Cerebellar cortex (tissue), 1 donor: Measurements from ENCODE around the gene PCDH8.
"Not testable (repeated sequence)": the region's sequence is repeated elsewhere in the genome, so short reads cannot be mapped to it uniquely, and the experiment has no call there.

Source experiments
- DNase-seq: peaks from one replicate; pipeline ENCODE4 v3.0.0-alpha.2; 2015; ENCODE audit warnings: low spot score

The PCDH8 gene

DNA sequence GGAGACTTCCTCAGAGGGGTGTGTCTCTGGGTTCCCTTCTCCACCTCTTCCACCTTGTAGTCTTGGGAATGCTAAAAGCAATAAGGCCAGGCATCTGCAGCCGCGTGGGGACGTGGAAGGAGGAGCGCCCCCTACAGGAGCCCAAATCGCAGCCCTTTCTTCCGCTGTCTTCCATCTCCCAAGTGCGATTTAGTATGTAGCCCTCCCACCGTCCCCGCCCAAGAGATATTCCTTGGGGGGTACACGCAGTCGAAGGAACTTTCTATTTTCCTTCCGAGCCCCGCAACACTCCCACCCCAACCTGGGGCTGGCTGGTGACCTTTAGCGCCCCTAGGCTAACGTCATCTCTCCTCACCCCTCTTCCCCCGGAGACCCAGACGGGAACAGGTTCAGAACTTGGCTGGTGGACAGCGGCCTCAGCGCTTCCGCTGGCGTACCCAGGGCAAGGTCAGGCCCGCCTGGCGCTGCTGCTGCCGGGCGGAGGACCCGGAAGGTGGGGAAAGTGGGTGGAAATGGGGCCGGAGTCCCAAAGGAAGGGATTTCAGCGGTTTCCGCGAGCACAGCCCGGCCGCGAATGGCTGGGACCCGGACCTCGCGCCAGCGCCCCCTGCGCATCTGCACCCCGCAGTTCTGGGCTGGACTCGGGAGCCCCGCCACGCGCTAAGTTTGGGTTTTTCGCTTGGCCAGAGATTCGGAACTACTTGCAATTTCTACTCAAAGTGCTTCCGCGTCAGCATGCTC is 2.1 kb upstream of the PCDH8 start:
- DNase-seq: peak; percentile 28

DNA sequence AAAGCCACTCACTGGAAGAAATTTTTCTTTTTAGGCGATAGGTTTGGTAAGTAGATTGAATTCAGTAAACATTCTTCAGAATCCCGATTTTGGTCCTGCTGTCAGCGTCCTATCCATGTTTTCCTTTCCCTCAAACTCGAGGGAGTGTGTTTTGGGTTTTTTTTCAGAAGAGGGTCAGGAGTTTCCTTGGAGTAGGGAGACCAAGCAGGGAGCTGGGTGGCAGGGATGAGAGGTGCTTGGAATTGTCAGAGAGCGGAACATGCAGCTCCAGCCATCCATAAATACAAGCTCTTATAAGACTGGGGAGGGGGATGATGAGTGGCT is 1.6 kb upstream of the PCDH8 start:
- peak; percentile 13 for DNase-seq

GRCh38 chr13:52849291-52850071 is 1.0 kb upstream of the PCDH8 start:
- peak; percentile 63 for DNase-seq

DNA sequence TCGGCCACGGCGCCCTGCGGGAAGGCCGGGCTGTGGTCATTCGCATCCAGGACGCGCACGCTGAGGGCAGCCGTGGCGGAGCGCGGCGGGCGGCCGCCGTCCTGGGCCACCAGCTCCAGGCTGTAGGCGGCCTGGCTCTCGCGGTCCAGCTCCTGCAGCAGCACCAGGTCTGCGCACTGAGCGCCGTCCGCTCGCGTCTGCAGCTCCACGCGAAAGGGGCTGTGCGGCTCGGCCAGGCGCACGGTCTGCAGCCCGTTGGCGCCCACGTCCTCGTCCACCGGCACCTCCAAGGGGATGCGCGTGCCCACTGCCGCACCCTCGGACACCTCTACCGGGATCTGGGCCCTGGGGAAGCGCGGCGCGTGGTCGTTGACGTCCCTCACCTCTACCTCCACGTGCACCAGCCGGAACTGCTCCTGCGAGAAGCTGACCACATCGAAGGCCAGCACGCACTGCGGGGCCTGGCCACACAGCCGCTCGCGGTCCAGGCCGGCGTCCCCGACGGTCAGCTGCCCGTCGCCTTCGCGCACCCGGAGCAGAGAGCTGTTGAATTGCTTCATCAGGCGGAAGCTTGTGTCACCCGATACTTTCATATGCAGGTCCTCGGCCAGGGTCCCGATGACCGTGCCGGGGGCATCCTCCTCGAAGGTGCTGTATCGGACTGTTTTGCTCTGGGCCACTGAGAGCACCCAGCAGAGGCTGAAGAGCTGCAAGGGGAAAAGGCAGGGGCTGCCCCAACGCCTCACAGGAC is 583 bp downstream of the PCDH8 start:
- DNase-seq: no peak

DNA sequence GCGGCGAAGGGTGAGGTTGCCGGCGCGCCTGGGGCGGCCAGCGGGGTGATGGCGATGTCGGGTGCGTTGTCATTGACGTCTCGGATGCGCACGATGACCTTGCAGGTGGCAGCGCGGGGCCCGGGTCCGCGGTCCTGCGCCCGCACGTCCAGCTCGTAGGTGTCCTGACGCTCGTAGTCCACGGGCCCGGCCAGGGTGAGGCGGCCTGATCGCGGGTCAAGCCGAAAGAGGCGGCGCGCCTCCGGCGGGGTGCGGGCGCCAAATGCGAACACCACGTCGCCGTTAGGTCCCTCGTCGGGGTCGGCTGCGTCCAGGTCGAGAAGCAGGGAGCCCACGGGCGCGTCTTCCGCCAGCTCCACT is 1.1 kb downstream of the PCDH8 start:
- DNase-seq: no peak

- no peak for DNase-seq
Measured at GRCh38 chr13:52846567-52847321, 1.7 kb downstream of the PCDH8 start.

DNA sequence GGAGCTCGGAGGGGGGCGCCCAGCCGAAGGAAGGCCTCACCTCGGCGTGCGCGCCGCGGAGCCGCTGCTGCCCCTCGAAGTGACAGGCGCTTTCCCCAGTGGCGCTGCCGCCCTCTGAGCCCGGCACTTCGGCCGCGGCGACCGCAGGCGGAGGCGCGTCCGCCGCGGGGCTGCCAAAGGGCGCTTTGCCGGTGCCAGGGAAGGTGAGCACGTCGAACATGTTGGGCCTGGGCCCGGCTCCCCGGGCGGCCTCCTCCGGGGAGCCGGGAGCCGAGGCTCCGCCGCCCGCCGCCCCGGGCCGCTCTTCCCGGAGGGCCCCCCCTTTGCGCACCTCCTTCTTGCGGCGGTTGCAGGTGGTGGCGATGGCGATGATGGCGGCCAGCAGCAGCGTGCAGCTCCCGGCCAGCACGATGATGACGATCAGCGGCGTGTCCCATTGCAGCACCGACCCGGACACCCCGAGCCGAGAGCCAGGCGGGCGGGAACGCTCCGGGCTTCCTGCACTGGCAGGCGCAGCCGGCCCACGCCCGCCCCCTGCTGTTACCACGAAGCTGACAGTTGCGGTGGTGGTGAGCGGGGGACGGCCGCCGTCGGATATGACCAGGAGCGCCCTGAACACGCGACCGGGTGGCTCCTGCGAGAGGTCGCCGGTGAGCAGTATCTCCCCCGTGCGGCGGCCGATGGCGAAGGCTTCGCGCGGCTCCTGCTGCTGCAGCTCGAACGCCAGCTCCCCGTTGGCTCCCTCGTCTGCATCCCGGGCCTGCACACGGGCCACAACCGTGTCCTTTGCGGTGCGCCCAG is 2.5 kb downstream of the PCDH8 start:
- no peak for DNase-seq

DNA sequence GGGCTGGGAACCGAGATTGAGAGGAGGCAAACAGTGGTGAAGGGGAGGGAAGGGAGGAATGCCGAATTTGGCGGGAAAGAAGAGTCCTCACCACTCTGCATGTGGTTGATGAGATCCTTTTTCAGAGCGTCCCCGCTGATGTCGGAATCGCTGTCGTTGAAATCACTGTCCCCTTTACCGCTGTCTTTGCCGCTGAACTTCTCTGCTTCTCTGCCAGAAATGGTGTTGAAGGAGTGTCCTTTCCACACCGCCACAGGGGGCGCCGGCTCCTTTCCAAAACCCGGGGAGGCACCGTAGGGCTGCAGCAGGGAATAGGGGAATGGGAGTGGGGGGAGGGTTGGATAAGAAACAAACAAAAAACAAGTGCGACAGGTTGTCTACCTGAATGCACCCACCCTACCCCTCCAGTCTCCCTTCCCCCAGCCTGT is 3.1 kb downstream of the PCDH8 start:
- no peak for DNase-seq

DNA sequence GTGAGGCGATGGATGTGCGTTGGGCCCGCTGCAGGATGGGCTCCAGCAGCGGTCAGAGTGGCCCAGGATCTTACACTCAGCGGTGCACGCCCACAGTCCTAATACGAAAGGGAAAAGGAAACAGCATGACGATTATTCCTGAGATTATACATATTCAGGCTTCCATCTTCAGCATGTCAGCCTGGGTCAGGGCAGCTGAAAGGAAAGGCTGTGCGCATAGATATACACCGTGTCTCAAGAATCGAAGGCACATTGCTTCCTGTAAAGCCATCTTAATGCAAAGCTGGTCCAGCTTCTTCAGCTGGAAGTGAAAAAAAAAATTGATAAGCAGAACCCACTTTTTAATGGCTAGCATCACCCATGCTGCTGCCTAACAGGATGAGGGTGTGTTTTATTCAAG is 3.6 kb downstream of the PCDH8 start:
- no peak for DNase-seq

DNA sequence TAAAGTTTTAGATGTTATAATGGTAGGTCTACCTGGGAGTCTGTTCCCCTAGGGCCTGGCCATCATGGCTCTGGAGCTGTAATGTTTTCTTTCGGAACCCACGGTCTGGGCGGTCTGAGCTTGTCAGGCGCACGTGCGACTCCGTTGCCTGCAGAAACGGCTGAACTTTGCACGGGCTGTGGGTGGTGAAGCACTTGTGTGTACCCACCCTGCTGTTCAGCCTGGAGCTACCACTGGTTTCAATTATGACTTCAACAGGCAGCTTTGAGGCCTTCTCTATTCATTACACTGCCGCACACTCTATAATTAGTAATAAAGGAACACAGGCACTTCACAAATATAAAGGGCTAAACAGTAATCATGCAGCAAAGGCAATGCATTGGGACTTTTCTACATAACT is 6.0 kb downstream of the PCDH8 start:
- DNase-seq: no peak

DNA sequence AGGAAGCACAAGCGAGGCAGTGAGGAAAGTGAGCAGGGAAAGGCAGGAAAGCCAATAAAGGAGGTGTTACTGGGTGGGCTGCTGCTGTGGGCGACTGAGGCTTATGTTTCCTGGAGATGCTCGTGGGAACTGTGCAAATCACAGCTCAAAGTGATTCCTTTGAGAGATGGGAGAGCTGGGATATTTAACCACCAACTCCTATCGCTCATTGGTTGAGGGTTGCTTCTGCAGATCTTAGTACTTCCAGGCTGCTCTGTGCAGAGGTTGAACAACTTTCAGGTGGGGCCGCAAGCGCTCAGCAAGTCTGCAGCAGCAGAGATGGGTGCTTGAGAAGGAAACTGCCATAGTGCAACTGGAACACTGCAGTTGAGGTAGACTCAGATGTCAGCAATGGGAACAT is 8.4 kb downstream of the PCDH8 start:
- no peak for DNase-seq

GRCh38 chr13:52838433-52839107 is 9.9 kb downstream of the PCDH8 start:
- no peak for DNase-seq

DNA sequence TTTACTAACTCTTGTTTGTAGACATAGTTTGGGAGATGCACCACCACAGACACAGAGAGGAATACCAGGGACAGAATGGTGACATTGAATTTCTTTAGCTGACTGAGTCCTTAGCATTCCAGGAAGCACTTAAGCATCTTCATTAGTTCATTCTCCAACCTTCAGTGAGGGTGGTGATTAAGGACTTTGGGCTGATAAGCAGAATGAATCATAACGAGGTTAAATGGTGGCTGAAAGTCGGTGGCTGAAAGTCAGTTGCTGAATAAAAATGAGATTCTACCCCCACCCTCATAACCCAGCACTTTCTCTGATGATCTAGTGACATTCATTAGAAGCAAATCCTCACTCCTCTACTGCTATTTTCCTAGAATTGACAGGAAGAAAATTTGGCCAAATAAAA is 10.6 kb downstream of the PCDH8 start:
- DNase-seq: no peak

DNA sequence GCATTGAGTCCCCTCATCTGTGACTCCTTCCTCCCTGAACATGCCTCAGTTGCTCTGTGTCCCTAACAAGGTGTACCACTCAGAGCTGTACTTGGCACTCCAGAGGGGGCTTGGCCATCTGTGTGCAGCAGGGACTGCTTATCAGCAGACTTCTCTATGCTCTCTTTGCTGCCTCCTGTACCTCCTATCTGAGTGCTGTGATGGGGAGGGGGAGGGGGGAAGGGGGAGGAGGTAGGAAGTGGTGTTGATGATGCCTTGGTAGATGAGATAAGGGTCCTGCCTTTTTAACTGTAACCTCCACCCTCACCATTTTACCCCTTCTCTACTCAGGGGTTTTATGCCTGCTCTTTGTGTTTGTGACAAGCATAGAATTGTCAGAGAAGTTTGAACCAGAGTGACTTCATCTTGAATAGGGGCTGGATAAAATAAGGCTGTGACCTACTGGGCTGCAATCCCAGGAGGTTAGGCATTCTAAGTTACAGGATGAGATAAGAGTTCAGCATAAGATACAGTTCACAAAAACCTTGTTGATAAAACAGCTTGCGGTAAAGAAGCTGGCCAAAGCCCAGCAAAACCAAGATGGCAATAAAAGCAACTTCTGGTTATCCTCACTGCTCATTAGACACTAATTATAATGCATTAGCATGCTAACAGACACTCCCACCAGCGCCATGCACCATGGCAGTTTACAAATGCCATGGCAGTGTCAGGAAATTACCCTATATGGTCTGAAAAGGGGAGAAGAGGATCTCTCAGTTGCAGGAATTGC is 13.2 kb downstream of the PCDH8 start:
- no peak for DNase-seq

DNA sequence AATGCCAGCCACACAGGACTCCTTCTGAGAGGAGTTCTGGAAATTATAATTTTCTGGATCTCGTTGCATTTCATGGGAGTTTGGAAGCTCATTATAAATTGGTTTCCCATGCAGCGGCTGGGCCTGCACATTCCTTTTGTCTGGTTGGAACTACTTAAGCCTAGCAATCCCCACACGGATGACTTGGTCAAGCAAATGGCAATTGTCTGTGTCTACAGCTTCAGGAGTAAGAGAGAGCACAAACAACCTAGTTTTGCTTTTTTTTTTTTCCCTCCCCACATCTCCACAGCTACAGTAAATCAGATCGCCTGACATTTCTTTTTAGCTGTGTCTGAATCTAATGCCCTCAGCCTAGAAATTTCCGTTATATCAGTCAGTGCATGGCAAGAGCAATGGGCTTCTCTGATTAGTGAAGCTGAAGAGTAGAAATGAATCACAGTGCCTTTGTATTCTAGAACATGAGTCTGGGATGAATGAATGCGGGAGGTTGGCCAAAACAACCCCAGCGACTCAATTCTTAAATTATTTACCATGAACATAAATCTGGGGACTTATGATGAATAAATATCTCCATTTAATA is 15.1 kb downstream of the PCDH8 start:
- DNase-seq: no peak

DNA sequence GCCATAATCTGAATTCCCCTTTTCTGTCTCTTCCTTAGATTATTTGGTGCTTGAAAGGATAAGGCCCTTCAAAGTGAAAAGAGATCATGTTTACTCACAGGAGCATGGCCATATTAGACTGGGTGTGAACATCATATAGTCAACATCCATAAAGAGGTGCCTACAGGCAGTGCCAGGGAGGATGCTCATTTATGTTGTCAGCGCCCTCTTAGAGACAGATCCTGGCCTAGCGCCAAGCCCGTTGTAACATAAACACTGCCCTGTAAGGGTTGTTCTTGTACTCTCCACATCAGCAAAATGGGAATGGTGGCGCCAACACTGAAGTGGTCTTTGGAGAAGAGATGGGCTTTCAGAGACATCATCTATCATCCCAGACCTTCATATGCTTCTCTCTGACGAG is 16.1 kb downstream of the PCDH8 start:
- DNase-seq: no peak

DNA sequence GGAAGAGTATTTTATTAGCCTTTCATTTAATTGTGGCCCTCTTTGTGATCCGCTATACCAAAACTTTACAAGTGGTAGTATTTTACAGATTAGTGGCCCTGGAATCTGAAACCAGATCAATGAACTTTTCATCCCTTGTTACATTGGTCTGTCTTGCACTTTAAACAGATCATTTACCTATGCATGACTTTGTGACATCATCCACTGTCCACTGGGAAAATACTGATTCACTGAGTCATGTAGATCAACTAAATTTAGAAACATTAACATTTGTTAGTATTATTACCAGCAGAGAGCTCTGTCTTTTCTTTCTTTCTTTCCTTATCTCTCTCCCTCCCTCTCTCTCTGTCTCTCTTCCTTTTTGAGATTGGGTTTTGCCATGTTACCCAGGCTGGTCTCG is 17.5 kb downstream of the PCDH8 start:
- DNase-seq: no peak

DNA sequence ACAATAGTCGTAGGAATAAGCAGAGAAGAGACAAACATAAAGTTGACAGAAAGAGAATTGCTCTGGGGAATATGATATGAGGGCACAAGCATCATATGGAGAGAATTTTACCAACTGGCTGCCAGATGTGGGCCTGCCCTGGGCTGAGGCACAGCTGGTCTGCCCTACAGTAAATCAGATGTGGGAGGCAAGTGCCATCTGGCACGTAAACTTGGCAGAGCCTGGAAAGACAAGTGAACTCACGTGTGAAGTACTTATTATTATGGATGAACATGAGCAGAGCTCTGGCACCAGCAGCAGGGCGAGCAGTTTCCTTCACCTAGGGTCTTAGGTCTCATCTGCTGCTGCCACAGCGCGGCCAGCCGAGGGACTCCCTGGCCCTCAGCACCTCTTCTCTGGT is 20.6 kb downstream of the PCDH8 start:
- no peak for DNase-seq

- not testable (repeated sequence) for DNase-seq
Measured at GRCh38 chr13:52817886-52818285, 30.6 kb downstream of the PCDH8 start.

DNA sequence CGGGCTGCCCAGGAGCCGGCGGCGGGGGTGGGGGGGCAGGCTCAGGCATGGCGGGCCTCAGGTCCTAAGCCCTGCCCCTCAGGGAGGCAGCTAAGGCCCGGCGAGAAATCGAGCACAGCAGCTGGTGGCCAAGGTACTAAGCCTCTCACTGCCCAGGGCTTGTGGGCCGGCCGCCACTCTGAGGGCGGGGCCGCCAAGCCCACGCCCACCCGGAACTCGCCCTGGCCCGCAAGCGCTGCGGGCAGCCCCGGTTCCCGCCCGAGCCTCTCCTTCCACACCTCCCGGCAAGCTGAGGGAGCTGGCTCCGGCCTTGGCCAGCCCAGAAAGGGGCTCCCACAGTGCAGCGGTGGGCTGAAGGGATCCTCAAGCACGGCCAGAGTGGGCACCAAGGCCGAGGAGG is 33.1 kb downstream of the PCDH8 start:
- no peak for DNase-seq
